ENCODE results near the gene TBC1D22A. TPM values are rescaled to one million over a fixed set of nuclear protein-coding genes. Genes with fewer than 3 reads are reported as not detected.

Gene TBC1D22A
- total RNA-seq, 1 experiment from 2014 or later = 20.9 TPM

DNA sequence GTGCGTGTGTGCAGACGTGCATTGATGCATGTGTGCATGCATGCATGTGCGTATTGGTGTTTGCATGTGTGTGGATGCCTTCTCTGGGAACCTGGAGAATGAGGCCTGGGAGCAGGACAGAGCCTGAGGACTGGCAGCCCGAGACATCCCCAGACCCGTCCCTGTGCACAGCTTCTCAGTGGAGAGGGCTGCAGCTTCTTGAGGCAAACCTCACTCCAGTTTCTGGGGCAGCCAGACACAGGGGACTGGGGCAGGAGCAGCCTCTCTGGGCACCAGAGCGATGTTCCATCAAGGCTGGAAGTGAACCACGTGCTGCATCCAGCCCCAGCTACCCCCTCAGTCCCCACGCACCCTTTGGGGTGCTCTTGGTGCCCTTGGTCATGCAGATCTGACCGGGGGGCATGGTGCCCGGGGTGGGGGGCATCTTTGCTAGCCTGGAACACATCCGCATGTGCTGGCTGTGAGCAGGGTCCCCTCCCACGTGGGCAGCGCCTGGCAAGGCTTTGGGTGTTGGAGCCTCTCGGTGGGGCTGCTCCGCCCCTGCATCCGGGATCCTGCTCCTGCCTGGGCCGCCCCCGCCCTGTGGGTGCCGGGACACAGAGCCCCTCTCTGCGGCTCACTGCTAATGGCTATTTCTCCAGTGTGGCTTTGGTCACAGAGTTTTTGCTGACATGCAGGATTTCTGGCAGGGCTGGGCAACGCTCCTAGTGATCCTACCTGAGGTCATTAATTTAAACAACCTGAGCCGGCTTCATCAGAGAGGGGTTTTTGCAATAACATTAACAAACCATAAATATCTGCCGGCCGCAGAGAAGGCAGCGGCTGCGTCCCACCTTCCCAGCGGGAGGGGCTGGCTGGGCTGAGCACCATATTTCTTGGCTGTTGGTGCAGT is 434.7 kb downstream of the TBC1D22A start:
- Histone ChIP-seq H3K4me1 (ENCODE audit: control insufficient read depth in 1 of 2, insufficient read depth in 2 of 2, low read length in 2 of 2) (peaks cover 5 to 11% of the 10 kb centered on the region in 2 experiments; a peak in 3 of 4 replicates), H3K4me3 (replicated peaks in 1 of 2; ENCODE audit: low read depth in 1 of 2, low read length in 2 of 2) (no peak overlapping the region), H3K9me3 (ENCODE audit: control insufficient read depth in 1 of 2, insufficient read depth in 1 of 2, low read depth in 1 of 2, low read length in 2 of 2) (no peaks in the 10 kb centered on the region), H3K9ac (ENCODE audit: low read length) (no peak overlapping the region), H3K27me3 (ENCODE audit: insufficient read depth, low read length) (no peaks in the 10 kb centered on the region), H3K4me2 (ENCODE audit: low read length) (no peak overlapping the region), H3K27ac (ENCODE audit: low read depth, low read length) (no peak overlapping the region), H3K79me2 (ENCODE audit: insufficient read depth, low read length) (no peaks in the 10 kb centered on the region), H3K36me3 (ENCODE audit: control insufficient read depth in 1 of 2, insufficient read depth in 2 of 2, low read length in 2 of 2) (no peaks in the 10 kb centered on the region), H4K20me1 (ENCODE audit: insufficient read depth) (no peaks in the 10 kb centered on the region), H2AFZ (ENCODE audit: low read depth, low read length, poor library complexity, severe bottlenecking) (no peak overlapping the region), H3K9me2 (ENCODE audit: insufficient read depth) (no peaks in the 10 kb centered on the region)
- DNase-seq (ENCODE audit: low read depth, low spot score) (no peak), ATAC-seq (no peak)
- ChIA-PET RAD21 (ENCODE audit: low non-redundant PET in 1 of 2, low total read pairs in 2 of 2, uncharacterized antibody in 2 of 2, unreplicated experiment in 2 of 2) (no interaction called here), CTCF (no interaction called here), POLR2A (no interaction called here)
- BruUV-seq (replicated peaks) = no TSS peak
- TF ChIP-seq RAD21 (IDR thresholded peaks at IDR 0.05; ENCODE audit: low read depth) (no peak), CBX3 (IDR thresholded peaks at IDR 0.05; ENCODE audit: low read depth) (no peak)
- TF ChIP-seq, protein P1, sequence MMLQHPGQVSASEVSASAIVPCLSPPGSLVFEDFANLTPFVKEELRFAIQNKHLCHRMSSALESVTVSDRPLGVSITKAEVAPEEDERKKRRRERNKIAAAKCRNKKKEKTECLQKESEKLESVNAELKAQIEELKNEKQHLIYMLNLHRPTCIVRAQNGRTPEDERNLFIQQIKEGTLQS (IDR thresholded peaks at IDR 0.05) = no peak
- intact Hi-C loops (cut with micrococcal nuclease) = no loop called here

DNA sequence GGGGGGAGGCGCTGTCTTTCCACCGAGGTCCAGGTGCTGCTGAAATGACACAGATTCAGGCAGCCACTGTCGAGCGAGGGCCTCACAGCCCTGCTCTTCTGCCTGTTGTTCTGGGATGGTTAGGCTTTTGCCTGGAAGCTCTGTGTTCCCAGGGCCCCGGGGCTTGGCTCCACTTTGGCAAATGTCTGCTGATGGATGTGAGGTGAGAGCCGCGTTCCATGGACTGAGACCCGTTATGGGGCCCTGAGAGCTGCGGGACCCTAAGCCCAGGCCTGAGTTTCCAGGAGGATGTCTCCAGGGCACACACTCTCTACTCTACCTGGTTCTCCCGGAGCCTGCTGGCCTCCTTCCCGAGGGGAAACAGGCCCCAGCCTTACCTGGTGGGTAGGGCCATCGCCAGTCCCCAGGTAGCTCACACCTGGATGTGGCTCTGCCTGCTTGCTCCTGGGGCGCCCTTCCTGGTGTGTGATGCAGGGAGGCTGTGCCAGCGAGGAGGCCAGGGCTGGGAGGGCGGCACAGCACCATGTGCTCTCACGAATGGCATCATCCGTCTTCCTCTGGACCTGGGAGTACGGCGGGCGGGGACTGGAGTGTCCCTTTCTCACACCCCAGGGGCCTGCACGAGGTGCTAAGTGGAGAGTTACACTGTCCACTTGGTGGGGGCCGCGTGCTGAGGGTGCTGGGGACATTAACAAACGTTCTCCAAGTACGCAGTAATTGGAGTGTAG is 435.5 kb downstream of the TBC1D22A start:
- TF ChIP-seq TCF7L2 (IDR thresholded peaks at IDR 0.05; ENCODE audit: borderline replicate concordance, extremely low read depth, insufficient read depth, insufficient read length) (no peak), EZH2 (IDR thresholded peaks at IDR 0.05) (no peak), RAD21 (IDR thresholded peaks at IDR 0.05; ENCODE audit: low read depth) (no peak), EGR1 (IDR thresholded peaks at IDR 0.05; ENCODE audit: low read depth) (no peak), ZFX (IDR thresholded peaks at IDR 0.05) (no peak), ZNF274 (IDR thresholded peaks at IDR 0.05; ENCODE audit: low read depth, low read length) (no peak)
- TF ChIP-seq, protein P2, sequence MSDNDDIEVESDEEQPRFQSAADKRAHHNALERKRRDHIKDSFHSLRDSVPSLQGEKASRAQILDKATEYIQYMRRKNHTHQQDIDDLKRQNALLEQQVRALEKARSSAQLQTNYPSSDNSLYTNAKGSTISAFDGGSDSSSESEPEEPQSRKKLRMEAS (IDR thresholded peaks at IDR 0.05) = no peak
- CTCF ChIA-PET = no interaction called here
- no peak for DNase-seq (ENCODE audit: low read depth, low spot score)
- H3K27me3 ChIP-seq (ENCODE audit: insufficient read depth, low read length) = no peaks in the 10 kb centered on the region
- H3K9me3 ChIP-seq (ENCODE audit: control insufficient read depth in 1 of 2, insufficient read depth in 1 of 2, low read depth in 1 of 2, low read length in 2 of 2) = no peaks in the 10 kb centered on the region
- intact Hi-C loops (cut with micrococcal nuclease) = no loop called here
- H3K79me2 ChIP-seq (ENCODE audit: insufficient read depth, low read length) = no peaks in the 10 kb centered on the region
- no peaks in the 10 kb centered on the region for H3K9me2 ChIP-seq (ENCODE audit: insufficient read depth)
- no peak overlapping the region for H2AFZ ChIP-seq (ENCODE audit: low read depth, low read length, poor library complexity, severe bottlenecking)
- H3K27ac ChIP-seq (ENCODE audit: low read depth, low read length) = no peak overlapping the region
- no peak overlapping the region for H3K9ac ChIP-seq (ENCODE audit: low read length)
- no peaks in the 10 kb centered on the region for H3K36me3 ChIP-seq (ENCODE audit: control insufficient read depth in 1 of 2, insufficient read depth in 2 of 2, low read length in 2 of 2)
- no peak overlapping the region for H3K4me2 ChIP-seq (ENCODE audit: low read length)
- no TSS peak for BruUV-seq (replicated peaks)
- H3K4me1 ChIP-seq (ENCODE audit: control insufficient read depth in 1 of 2, insufficient read depth in 2 of 2, low read length in 2 of 2) = peaks cover 5 to 11% of the 10 kb centered on the region in 2 experiments; a peak in 3 of 4 replicates
- POLR2A ChIA-PET = no interaction called here
- ATAC-seq = no peak
- RAD21 ChIA-PET (ENCODE audit: low non-redundant PET in 1 of 2, low total read pairs in 2 of 2, uncharacterized antibody in 2 of 2, unreplicated experiment in 2 of 2) = no interaction called here
- H4K20me1 ChIP-seq (ENCODE audit: insufficient read depth) = no peaks in the 10 kb centered on the region
- H3K4me3 ChIP-seq (replicated peaks in 1 of 2; ENCODE audit: low read depth in 1 of 2, low read length in 2 of 2) = no peak overlapping the region
